Testis (tissue), 5 donors: ENCODE results near the gene KRCC1. TPM values are rescaled to one million over a fixed set of nuclear protein-coding genes. Genes with fewer than 3 reads are reported as not detected.

Experiments
- DNase-seq: peaks from one replicate; pipeline ENCODE4 v3.0.0-alpha.2; 2019
- H3K27ac ChIP-seq, 2 donors: fragments of 200-600 bp; sonication (generic); one replicate each; pipeline ENCODE4 v1.5.1; 2019
- H3K27me3 ChIP-seq: fragments of 200-600 bp; sonication (generic); one replicate; pipeline ENCODE4 v1.5.1; 2019
- H3K36me3 ChIP-seq: fragments of 200-600 bp; sonication (generic); one replicate; pipeline ENCODE4 v1.5.1; 2017; ENCODE audit warnings: low read depth; ENCODE audit errors: missing control alignments
- H3K4me1 ChIP-seq: fragments of 200-600 bp; sonication (generic); one replicate; pipeline ENCODE4 v1.5.1; 2019
- H3K4me3 ChIP-seq, 2 donors: fragments of 200-600 bp; sonication (generic); one replicate each; pipeline ENCODE4 v1.5.1; 2017 to 2019
- H3K9me3 ChIP-seq: fragments of 200-600 bp; sonication (generic); one replicate; pipeline ENCODE4 v1.5.1; 2017
- CTCF ChIP-seq, 3 experiments: fragments of 450-650 bp in 2 of 3; fragments of 200-600 bp in 1 of 3; sonication (generic) in 1 of 3; IDR thresholded peaks; one replicate each; pipeline ENCODE4 v1.5.1; 2016 to 2019; ENCODE audit warnings: antibody characterized with exemption in 3 of 3, mild to moderate bottlenecking in 2 of 3, moderate library complexity in 1 of 3
- POLR2A ChIP-seq: fragments of 450-650 bp; IDR thresholded peaks from one replicate; pipeline ENCODE4 v1.6.1; 2017; ENCODE audit warnings: antibody characterized with exemption, mild to moderate bottlenecking, moderate library complexity
- WGBS, 2 donors: methylation state at CpG; one replicate each; pipeline ENCODE4 v1.1.5; 2018; 5-methylcytosine and 5-hydroxymethylcytosine counted together
- intact Hi-C: fragments of 100-400 bp; cut with DNase I; formaldehyde crosslinking; loops from one replicate; pipeline ENCODE4 v1.15.1; 2023; ENCODE audit warnings: low total_unique reads
- long read RNA-seq, 2 donors: transcript quantifications; one replicate each; lab custom pipeline, GENCODE V29; 2026
- polyA plus RNA-seq: library from polyadenylated mRNA; stranded (reverse); fragments of 350-450 nt; fragmentation: Illumina TruSeq; extraction: RNeasy Lipid Tissue Mini Kit (QIAGEN cat#74804); gene quantifications from one replicate; pipeline ENCODE4 v1.2.3, GENCODE V29; 2014; ENCODE audit warnings: low read depth, low replicate concordance; ENCODE audit not compliant: insufficient read depth
- total RNA-seq, 2 donors: library from RNA; depleted of rRNA; stranded (reverse); fragments of >200 nt; gene quantifications; one replicate each; pipeline ENCODE4 v1.2.3, GENCODE V29; 2016

Gene KRCC1
- total RNA-seq (10 to 100 TPM; 15.4 to 21.1 TPM), polyA plus RNA-seq (16.9 TPM)
- long read RNA-seq, donor 1, transcript KRCC1-201 (4 exons, 1,753 nt), result major isoform, 23 of 23 reads
- long read RNA-seq, donor 1, partial matches to known transcripts, result 0 of 23 reads
- long read RNA-seq, donor 1, other reads (novel, unspliced or antisense), result 0 of 23 reads
- long read RNA-seq, donor 2, transcript KRCC1-201 (4 exons, 1,753 nt), result major isoform, 11 of 11 reads
- long read RNA-seq, donor 2, partial matches to known transcripts, result 0 of 11 reads
- long read RNA-seq, donor 2, other reads (novel, unspliced or antisense), result 0 of 11 reads

- TF ChIP-seq CTCF (IDR thresholded peaks at IDR 0.05), result no peak
- TF ChIP-seq POLR2A, result peak; percentile 82
- 0% methylated on average over 39 to 77 of the region's 77 CpGs for WGBS, 2 donors
- Histone ChIP-seq H3K27ac (peak within 1 kb of the TSS; percentile 72 to 99), H3K36me3 (no peaks in the 10 kb centered on the region), H3K4me1 (peaks cover 10% of the 10 kb centered on the region), H3K27me3 (no peaks in the 10 kb centered on the region), H3K4me3 (peak within 1 kb of the TSS; percentile 78 to 100), H3K9me3 (no peaks in the 10 kb centered on the region)
- intact Hi-C loops, result no loop called here
- DNase-seq, result peak; percentile 96
Measured at GRCh38 chr2:88055371-88056128, at the start of gene KRCC1. KRCC1 (minus strand) TSS chr2:88055783; CDS start chr2:88028563, 27,220 bp downstream.

GRCh38 chr2:88100489-88100858 is 44.9 kb upstream of the KRCC1 start:
- intact Hi-C loops, result no loop called here
- Histone ChIP-seq H3K9me3 (no peaks in the 10 kb centered on the region), H3K27ac (no peak overlapping the region), H3K4me1 (no peaks in the 10 kb centered on the region), H3K4me3 (no peak overlapping the region), H3K27me3 (no peaks in the 10 kb centered on the region), H3K36me3 (no peaks in the 10 kb centered on the region)
- TF ChIP-seq CTCF (IDR thresholded peaks at IDR 0.05), result no peak
- TF ChIP-seq POLR2A, result no peak
- 63 to 83% methylated on average over 3 of the region's 3 CpGs for WGBS, 2 donors
- no peak for DNase-seq

GRCh38 chr2:88099798-88100488 is 44.4 kb upstream of the KRCC1 start:
- Histone ChIP-seq H3K9me3 (no peaks in the 10 kb centered on the region), H3K36me3 (no peaks in the 10 kb centered on the region), H3K4me3 (no peak overlapping the region), H3K27me3 (no peaks in the 10 kb centered on the region), H3K4me1 (no peaks in the 10 kb centered on the region), H3K27ac (no peak overlapping the region)
- TF ChIP-seq POLR2A, result no peak
- TF ChIP-seq CTCF (IDR thresholded peaks at IDR 0.05), result no peak
- intact Hi-C loops, result no loop called here
- DNase-seq, result no peak
- 37 to 51% methylated on average over 5 of the region's 5 CpGs for WGBS, 2 donors

- no peaks in the 10 kb centered on the region for H3K27me3 ChIP-seq
- H3K4me1 ChIP-seq, result no peaks in the 10 kb centered on the region
- TF ChIP-seq POLR2A (no peak), CTCF (IDR thresholded peaks at IDR 0.05) (no peak)
- H3K36me3 ChIP-seq, result no peaks in the 10 kb centered on the region
- H3K27ac ChIP-seq, result no peak overlapping the region
- no peaks in the 10 kb centered on the region for H3K9me3 ChIP-seq
- no peak for DNase-seq
- H3K4me3 ChIP-seq, result no peak overlapping the region
- intact Hi-C loops, result no loop called here
Measured at GRCh38 chr2:88098558-88098900, 42.9 kb upstream of the KRCC1 start.
